ENCODE data around the gene CFAP43.

DNA sequence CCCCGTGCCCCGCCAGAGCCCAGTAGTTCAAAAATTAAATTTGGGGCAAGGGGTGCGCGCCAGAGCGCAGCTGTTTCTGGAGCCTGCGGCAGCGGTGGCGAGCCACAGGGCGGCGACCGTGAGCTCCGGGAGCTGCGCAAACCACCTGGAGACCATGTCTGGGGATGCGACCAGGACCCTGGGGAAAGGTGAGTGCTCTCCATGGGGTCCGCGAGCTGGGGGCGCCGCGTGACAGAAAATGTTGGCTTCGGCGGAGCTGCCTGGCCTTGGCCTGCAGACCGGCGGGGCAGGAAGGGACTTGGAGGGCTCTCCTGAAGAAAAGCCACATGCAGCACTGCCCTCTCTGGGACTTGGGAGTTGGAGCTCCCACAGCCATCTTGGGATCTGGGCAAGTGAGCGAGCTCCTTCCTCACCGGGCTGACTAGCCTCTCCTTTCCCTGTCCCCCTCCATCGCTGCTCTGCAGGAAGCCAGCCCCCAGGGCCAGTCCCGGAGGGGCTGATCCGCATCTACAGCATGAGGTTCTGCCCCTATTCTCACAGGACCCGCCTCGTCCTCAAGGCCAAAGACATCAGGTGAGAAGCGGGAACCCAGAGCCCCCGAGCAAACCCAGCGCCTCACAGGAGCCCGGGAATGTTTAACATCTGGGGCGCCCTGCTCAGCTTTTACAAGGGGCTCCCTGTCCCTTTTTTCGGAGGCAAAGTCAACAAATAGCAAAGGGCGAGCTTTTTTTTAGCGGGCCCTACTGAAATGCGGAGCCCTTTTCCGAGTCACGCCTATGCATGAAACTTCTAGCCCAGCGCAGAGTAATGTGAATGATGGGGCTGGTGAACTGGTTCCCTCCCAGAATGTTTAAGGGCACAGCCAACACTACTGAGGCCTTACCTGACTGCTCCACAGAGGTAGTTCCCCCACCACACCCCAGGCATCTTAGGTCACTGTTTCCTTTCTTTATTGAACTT is 42.9 kb upstream of the CFAP43 start:
- TF ChIP-seq, protein P1, sequence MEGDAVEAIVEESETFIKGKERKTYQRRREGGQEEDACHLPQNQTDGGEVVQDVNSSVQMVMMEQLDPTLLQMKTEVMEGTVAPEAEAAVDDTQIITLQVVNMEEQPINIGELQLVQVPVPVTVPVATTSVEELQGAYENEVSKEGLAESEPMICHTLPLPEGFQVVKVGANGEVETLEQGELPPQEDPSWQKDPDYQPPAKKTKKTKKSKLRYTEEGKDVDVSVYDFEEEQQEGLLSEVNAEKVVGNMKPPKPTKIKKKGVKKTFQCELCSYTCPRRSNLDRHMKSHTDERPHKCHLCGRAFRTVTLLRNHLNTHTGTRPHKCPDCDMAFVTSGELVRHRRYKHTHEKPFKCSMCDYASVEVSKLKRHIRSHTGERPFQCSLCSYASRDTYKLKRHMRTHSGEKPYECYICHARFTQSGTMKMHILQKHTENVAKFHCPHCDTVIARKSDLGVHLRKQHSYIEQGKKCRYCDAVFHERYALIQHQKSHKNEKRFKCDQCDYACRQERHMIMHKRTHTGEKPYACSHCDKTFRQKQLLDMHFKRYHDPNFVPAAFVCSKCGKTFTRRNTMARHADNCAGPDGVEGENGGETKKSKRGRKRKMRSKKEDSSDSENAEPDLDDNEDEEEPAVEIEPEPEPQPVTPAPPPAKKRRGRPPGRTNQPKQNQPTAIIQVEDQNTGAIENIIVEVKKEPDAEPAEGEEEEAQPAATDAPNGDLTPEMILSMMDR (IDR thresholded peaks at IDR 0.05) = peak; percentile 30 to 61 (median 49)
- TF ChIP-seq POLR2AphosphoS5 (IDR thresholded peaks at IDR 0.05; ENCODE audit: insufficient read depth in 1 of 2, low read depth in 1 of 2) = peak in 1 of 2 donors; percentile 44
